Measurements from ENCODE around the gene UST.

- TF ChIP-seq, protein P1, sequence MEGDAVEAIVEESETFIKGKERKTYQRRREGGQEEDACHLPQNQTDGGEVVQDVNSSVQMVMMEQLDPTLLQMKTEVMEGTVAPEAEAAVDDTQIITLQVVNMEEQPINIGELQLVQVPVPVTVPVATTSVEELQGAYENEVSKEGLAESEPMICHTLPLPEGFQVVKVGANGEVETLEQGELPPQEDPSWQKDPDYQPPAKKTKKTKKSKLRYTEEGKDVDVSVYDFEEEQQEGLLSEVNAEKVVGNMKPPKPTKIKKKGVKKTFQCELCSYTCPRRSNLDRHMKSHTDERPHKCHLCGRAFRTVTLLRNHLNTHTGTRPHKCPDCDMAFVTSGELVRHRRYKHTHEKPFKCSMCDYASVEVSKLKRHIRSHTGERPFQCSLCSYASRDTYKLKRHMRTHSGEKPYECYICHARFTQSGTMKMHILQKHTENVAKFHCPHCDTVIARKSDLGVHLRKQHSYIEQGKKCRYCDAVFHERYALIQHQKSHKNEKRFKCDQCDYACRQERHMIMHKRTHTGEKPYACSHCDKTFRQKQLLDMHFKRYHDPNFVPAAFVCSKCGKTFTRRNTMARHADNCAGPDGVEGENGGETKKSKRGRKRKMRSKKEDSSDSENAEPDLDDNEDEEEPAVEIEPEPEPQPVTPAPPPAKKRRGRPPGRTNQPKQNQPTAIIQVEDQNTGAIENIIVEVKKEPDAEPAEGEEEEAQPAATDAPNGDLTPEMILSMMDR (IDR thresholded peaks at IDR 0.05; ENCODE audit: control extremely low read depth in 1 of 3, insufficient read depth in 1 of 3, low read depth in 1 of 3, low read length in 3 of 3) = no peak
- TF ChIP-seq CREB1 (IDR thresholded peaks at IDR 0.05) = no peak
- TF ChIP-seq POLR2AphosphoS5 (IDR thresholded peaks at IDR 0.05; ENCODE audit: low read depth, low read length) = no peak
- TF ChIP-seq SP1 (IDR thresholded peaks at IDR 0.05; ENCODE audit: low read depth, low read length) = no peak
- no peak for TF ChIP-seq POLR2A (IDR thresholded peaks at IDR 0.05; ENCODE audit: control extremely low read depth in 1 of 2, low read depth in 2 of 2, low read length in 2 of 2)
- TF ChIP-seq EZH2 (IDR thresholded peaks at IDR 0.05; ENCODE audit: low read depth, low read length, severe bottlenecking) = no peak
- TF ChIP-seq EP300 (IDR thresholded peaks at IDR 0.05; ENCODE audit: borderline replicate concordance in 1 of 2, low read depth in 2 of 2, low read length in 2 of 2) = no peak
- TF ChIP-seq TAF1 (IDR thresholded peaks at IDR 0.05; ENCODE audit: low read depth, low read length) = no peak
- TF ChIP-seq, protein P2, sequence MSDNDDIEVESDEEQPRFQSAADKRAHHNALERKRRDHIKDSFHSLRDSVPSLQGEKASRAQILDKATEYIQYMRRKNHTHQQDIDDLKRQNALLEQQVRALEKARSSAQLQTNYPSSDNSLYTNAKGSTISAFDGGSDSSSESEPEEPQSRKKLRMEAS (IDR thresholded peaks at IDR 0.05) = no peak
- TF ChIP-seq SP2 (IDR thresholded peaks at IDR 0.05; ENCODE audit: low read length) = no peak
- TF ChIP-seq JUND (IDR thresholded peaks at IDR 0.05; ENCODE audit: low read length) = no peak
- no peak for TF ChIP-seq GTF2F1 (IDR thresholded peaks at IDR 0.05; ENCODE audit: borderline replicate concordance, low read depth, low read length)
- TF ChIP-seq RAD21 (IDR thresholded peaks at IDR 0.05 in 1 of 2, conservative IDR thresholded peaks at IDR 0.05 in 1 of 2; ENCODE audit: low read depth in 2 of 2, low read length in 2 of 2) = no peak
- no peak for TF ChIP-seq SIX5 (IDR thresholded peaks at IDR 0.05; ENCODE audit: low read depth, low read length)
Measured at GRCh38 chr6:148713033-148713738, 33.6 kb upstream of the UST start.

All from H1 (cell line).